Gastroesophageal sphincter (tissue), 4 donors: Measurements from ENCODE around the gene SLC44A3. TPM values are rescaled to one million over a fixed set of nuclear protein-coding genes. Genes with fewer than 3 reads are reported as not detected.

ENCODE experiments used
- ATAC-seq: fragments of 150-250 bp; one replicate; pipeline ENCODE4 v1.9.1; 2016; ENCODE audit warnings: mild to moderate bottlenecking, moderate library complexity
- H3K27ac ChIP-seq, 4 donors: fragments of 200-600 bp; sonication (generic) in 3 of 4; 1 replicate in 3 of 4; 2 replicates in 1 of 4; pipeline ENCODE4 v1.5.1; 2016 to 2019
- H3K27me3 ChIP-seq: fragments of 200-600 bp; sonication (generic); one replicate; pipeline ENCODE4 v1.5.1; 2019
- H3K36me3 ChIP-seq, 2 donors: fragments of 200-600 bp; sonication (generic); one replicate each; pipeline ENCODE4 v1.5.1; 2019; ENCODE audit warnings: control low read depth in 1 of 2
- H3K4me1 ChIP-seq, 3 donors: fragments of 200-600 bp; sonication (generic); 1 replicate in 2 of 3; 2 replicates in 1 of 3; pipeline ENCODE4 v1.5.1; 2016 to 2019; ENCODE audit warnings: control low read depth in 2 of 3
- H3K4me3 ChIP-seq, 2 donors: fragments of 200-600 bp; sonication (generic); one replicate each; pipeline ENCODE4 v1.5.1; 2019; ENCODE audit warnings: mild to moderate bottlenecking in 1 of 2, moderate library complexity in 1 of 2
- H3K9me3 ChIP-seq, 3 donors: fragments of 200-600 bp; sonication (generic); one replicate each; pipeline ENCODE4 v1.5.1; 2017 to 2019; ENCODE audit warnings: control low read depth in 2 of 3
- CTCF ChIP-seq, 4 experiments: fragments of 200-600 bp in 2 of 4; fragments of 450-650 bp in 2 of 4; sonication (generic) in 1 of 4; IDR thresholded peaks; one replicate each; pipeline ENCODE4 v1.5.1; 2017 to 2019; ENCODE audit warnings: antibody characterized with exemption in 4 of 4, mild to moderate bottlenecking in 2 of 4, moderate library complexity in 2 of 4
- EP300 ChIP-seq: sonication (generic); formaldehyde crosslinking; IDR thresholded peaks from one replicate; pipeline ENCODE4 v1.6.1; 2017; ENCODE audit warnings: antibody characterized with exemption, mild to moderate bottlenecking
- POLR2A ChIP-seq, 2 donors: fragments of 450-650 bp; IDR thresholded peaks; one replicate each; pipeline ENCODE4 v1.6.1; 2017; ENCODE audit warnings: antibody characterized with exemption in 2 of 2, mild to moderate bottlenecking in 2 of 2, moderate library complexity in 1 of 2
- POLR2AphosphoS5 ChIP-seq: sonication (generic); formaldehyde crosslinking; IDR thresholded peaks from one replicate; pipeline ENCODE4 v1.6.1; 2017; ENCODE audit warnings: antibody characterized with exemption
- WGBS, 2 donors: methylation state at CpG; one replicate each; pipeline ENCODE4 v1.1.5; 2018; ENCODE audit warnings: low coverage in 1 of 2; 5-methylcytosine and 5-hydroxymethylcytosine counted together
- total RNA-seq, 4 donors: library from RNA; depleted of rRNA; stranded (reverse); fragments of >200 nt; gene quantifications; one replicate each; pipeline ENCODE4 v1.1.0, GENCODE V29; 2016

Gene SLC44A3
- total RNA-seq, 4 donors from 2014 or later = 0.47 to 3.9 (median 1.2) TPM

- peaks cover 0 to 50% (median 5%) of the 10 kb centered on the region in 3 donors for H3K4me1 ChIP-seq
- no peak for TF ChIP-seq CTCF (IDR thresholded peaks at IDR 0.05)
- TF ChIP-seq POLR2A (IDR thresholded peaks at IDR 0.05) = no peak
- TF ChIP-seq EP300 = no peak
- no peak for TF ChIP-seq POLR2AphosphoS5
- 67 to 69% methylated on average over 2 of the region's 2 CpGs for WGBS, 2 donors
- no peak overlapping the region for H3K27ac ChIP-seq
- ATAC-seq = no peak
- peaks cover 0 to 23% of the 10 kb centered on the region in 2 donors for H3K36me3 ChIP-seq
- H3K9me3 ChIP-seq = no peaks in the 10 kb centered on the region
- no peak overlapping the region for H3K4me3 ChIP-seq
- H3K27me3 ChIP-seq = no peaks in the 10 kb centered on the region
These were observed 114.4 kb downstream of the SLC44A3 start for GRCh38 chr1:94934551-94934950.

GRCh38 chr1:94935034-94935433 lies 114.9 kb downstream of the SLC44A3 start:
- WGBS, 2 donors = 88 to 100% methylated on average over 1 of the region's 1 CpG
- Histone ChIP-seq H3K36me3 (peaks cover 0 to 23% of the 10 kb centered on the region in 2 donors), H3K9me3 (no peaks in the 10 kb centered on the region), H3K27me3 (no peaks in the 10 kb centered on the region), H3K27ac (no peak overlapping the region), H3K4me3 (no peak overlapping the region), H3K4me1 (peaks cover 0 to 46% (median 3%) of the 10 kb centered on the region in 3 donors)
- TF ChIP-seq CTCF (IDR thresholded peaks at IDR 0.05) (no peak), EP300 (no peak), POLR2A (IDR thresholded peaks at IDR 0.05) (no peak), POLR2AphosphoS5 (no peak)
- ATAC-seq = no peak

- peaks cover 0 to 41% (median 3%) of the 10 kb centered on the region in 3 donors for H3K4me1 ChIP-seq
- peaks cover 0 to 23% of the 10 kb centered on the region in 2 donors for H3K36me3 ChIP-seq
- H3K27ac ChIP-seq = peak overlapping the region in 2 of 4 donors; percentile 45 to 55
- ATAC-seq = no peak
- 58% methylated on average over 1 of the region's 1 CpG; no CpG with 5 or more reads in 1 of the 2 donors for WGBS, 2 donors
- no peaks in the 10 kb centered on the region for H3K9me3 ChIP-seq
- no peak for TF ChIP-seq POLR2AphosphoS5
- TF ChIP-seq CTCF (IDR thresholded peaks at IDR 0.05) = no peak
- TF ChIP-seq EP300 = no peak
- TF ChIP-seq POLR2A (IDR thresholded peaks at IDR 0.05) = no peak
- no peaks in the 10 kb centered on the region for H3K27me3 ChIP-seq
- H3K4me3 ChIP-seq = no peak overlapping the region
These were observed 115.3 kb downstream of the SLC44A3 start for GRCh38 chr1:94935476-94935875.

GRCh38 chr1:94936861-94937620 lies 116.9 kb downstream of the SLC44A3 start:
- 49 to 51% methylated on average over 5 of the region's 5 CpGs for WGBS, 2 donors
- H3K9me3 ChIP-seq = no peaks in the 10 kb centered on the region
- peaks cover 0 to 35% (median 3%) of the 10 kb centered on the region in 3 donors for H3K4me1 ChIP-seq
- TF ChIP-seq POLR2AphosphoS5 (no peak), POLR2A (IDR thresholded peaks at IDR 0.05) (no peak), CTCF (IDR thresholded peaks at IDR 0.05) (no peak), EP300 (no peak)
- no peak for ATAC-seq
- H3K27me3 ChIP-seq = no peaks in the 10 kb centered on the region
- H3K27ac ChIP-seq = peak overlapping the region in 3 of 4 donors; percentile 6 to 55 (median 45)
- H3K36me3 ChIP-seq = peaks cover 0 to 20% of the 10 kb centered on the region in 2 donors
- no peak overlapping the region for H3K4me3 ChIP-seq

GRCh38 chr1:94937820-94938219 lies 117.7 kb downstream of the SLC44A3 start:
- TF ChIP-seq POLR2AphosphoS5 = no peak
- no peak for TF ChIP-seq CTCF (IDR thresholded peaks at IDR 0.05)
- TF ChIP-seq EP300 = no peak
- TF ChIP-seq POLR2A (IDR thresholded peaks at IDR 0.05) = no peak
- no peaks in the 10 kb centered on the region for H3K27me3 ChIP-seq
- H3K9me3 ChIP-seq = no peaks in the 10 kb centered on the region
- 37% methylated on average over 1 of the region's 1 CpG; no CpG with 5 or more reads in 1 of the 2 donors for WGBS, 2 donors
- peaks cover 0 to 12% of the 10 kb centered on the region in 2 donors for H3K36me3 ChIP-seq
- H3K27ac ChIP-seq = peak overlapping the region in 2 of 4 donors; percentile 18 to 55
- H3K4me1 ChIP-seq = peaks cover 0 to 35% (median 3%) of the 10 kb centered on the region in 3 donors
- no peak for ATAC-seq
- no peak overlapping the region for H3K4me3 ChIP-seq
